Measurements from ENCODE around the gene ARHGEF39.

- TF ChIP-seq EZH2 (IDR thresholded peaks at IDR 0.05; ENCODE audit: insufficient read depth, low read length): no peak
- no peak for TF ChIP-seq CTCF (IDR thresholded peaks at IDR 0.05; ENCODE audit: insufficient read depth, low read depth, low read length)
These were observed 14.1 kb upstream of the ARHGEF39 start for GRCh38 chr9:35679091-35679490.
